Measurements from ENCODE around the gene TVP23A.

- TF ChIP-seq, protein P1, sequence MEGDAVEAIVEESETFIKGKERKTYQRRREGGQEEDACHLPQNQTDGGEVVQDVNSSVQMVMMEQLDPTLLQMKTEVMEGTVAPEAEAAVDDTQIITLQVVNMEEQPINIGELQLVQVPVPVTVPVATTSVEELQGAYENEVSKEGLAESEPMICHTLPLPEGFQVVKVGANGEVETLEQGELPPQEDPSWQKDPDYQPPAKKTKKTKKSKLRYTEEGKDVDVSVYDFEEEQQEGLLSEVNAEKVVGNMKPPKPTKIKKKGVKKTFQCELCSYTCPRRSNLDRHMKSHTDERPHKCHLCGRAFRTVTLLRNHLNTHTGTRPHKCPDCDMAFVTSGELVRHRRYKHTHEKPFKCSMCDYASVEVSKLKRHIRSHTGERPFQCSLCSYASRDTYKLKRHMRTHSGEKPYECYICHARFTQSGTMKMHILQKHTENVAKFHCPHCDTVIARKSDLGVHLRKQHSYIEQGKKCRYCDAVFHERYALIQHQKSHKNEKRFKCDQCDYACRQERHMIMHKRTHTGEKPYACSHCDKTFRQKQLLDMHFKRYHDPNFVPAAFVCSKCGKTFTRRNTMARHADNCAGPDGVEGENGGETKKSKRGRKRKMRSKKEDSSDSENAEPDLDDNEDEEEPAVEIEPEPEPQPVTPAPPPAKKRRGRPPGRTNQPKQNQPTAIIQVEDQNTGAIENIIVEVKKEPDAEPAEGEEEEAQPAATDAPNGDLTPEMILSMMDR (IDR thresholded peaks at IDR 0.05) = no peak
- TF ChIP-seq POLR2A (IDR thresholded peaks at IDR 0.05) = no peak
These were observed 63.7 kb downstream of the TVP23A start for GRCh38 chr16:10754941-10755340.
